ENCODE measurements around the gene CTBP1. TPM values are rescaled to one million over a fixed set of nuclear protein-coding genes. Genes with fewer than 3 reads are reported as not detected.

The CTBP1 gene
- total and polyA plus RNA-seq, 2 experiments from 2014 or later: 152 to 431 TPM

DNA sequence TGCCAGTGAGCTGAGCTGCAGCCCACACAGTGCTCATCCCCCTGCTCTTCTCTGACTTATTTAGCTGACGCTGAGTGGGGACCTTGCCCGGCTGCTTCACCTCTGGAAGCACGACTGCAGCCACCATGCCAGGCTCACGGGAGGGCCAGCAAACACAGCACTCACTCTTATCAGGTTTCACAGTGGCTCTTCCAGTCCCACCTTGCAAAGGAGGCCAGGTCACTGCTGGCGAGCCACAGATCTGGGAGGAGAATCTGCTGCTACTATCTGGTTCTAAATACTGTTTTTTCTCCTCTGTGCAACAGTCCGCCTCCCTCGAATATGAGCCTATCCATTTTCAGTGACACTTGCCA is 69.9 kb downstream of the CTBP1 start:
- peaks cover 18% of the 10 kb centered on the region for H3K27me3 ChIP-seq
- no peaks in the 10 kb centered on the region for H3K36me3 ChIP-seq
- TF ChIP-seq, protein P1, sequence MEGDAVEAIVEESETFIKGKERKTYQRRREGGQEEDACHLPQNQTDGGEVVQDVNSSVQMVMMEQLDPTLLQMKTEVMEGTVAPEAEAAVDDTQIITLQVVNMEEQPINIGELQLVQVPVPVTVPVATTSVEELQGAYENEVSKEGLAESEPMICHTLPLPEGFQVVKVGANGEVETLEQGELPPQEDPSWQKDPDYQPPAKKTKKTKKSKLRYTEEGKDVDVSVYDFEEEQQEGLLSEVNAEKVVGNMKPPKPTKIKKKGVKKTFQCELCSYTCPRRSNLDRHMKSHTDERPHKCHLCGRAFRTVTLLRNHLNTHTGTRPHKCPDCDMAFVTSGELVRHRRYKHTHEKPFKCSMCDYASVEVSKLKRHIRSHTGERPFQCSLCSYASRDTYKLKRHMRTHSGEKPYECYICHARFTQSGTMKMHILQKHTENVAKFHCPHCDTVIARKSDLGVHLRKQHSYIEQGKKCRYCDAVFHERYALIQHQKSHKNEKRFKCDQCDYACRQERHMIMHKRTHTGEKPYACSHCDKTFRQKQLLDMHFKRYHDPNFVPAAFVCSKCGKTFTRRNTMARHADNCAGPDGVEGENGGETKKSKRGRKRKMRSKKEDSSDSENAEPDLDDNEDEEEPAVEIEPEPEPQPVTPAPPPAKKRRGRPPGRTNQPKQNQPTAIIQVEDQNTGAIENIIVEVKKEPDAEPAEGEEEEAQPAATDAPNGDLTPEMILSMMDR (IDR thresholded peaks at IDR 0.05; ENCODE audit: low read depth, low read length): no peak
- H3K27ac ChIP-seq: no peak overlapping the region
- no peaks in the 10 kb centered on the region for H3K9me3 ChIP-seq (ENCODE audit: low read depth)
- no peak for DNase-seq (ENCODE audit: low read depth in 1 of 2, low spot score in 1 of 2)
- H3K4me1 ChIP-seq (ENCODE audit: low read depth): no peaks in the 10 kb centered on the region
- no peak overlapping the region for H3K4me3 ChIP-seq

DNA sequence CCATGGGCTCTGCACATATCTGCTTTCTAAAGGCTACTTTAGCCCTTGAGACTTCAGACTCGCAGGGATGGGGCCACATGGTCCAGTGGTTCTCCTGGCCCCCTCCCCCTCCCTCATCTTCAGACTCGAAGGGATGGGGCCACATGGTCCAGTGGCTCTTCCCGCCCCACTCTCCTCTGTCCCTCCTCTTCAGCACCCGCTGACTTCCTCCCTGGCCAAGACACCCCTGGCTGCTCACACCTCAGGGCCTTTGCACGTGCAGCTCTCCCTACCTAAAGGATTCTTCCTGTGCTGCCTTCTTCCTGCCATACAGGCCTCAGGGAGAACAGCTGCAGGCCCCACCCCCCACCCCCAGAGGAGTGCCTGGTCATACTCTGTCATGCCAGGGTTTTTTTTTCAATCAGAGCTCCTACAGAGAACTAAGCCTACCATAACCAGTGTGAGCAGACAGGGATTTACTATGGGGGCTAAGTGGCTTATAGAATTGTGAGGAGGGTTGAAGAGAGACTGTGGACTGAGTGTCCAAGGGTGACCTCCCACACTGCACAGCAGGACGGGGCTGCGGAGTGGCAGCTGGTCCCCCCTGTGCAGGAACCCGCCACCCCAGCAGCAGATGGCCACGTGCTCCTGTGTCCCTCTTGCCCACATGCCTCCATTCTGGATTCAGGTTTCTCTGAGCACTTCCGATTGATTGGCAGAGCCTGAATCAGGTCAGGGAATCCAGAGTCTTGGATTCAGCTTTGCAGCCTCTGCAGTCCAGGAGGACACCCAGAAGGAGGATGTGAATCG is 70.4 kb downstream of the CTBP1 start:
- Histone ChIP-seq H3K4me3 (no peak overlapping the region), H3K27me3 (peaks cover 24% of the 10 kb centered on the region), H3K36me3 (no peaks in the 10 kb centered on the region), H3K9me3 (ENCODE audit: low read depth) (no peaks in the 10 kb centered on the region), H3K27ac (no peak overlapping the region), H3K4me1 (ENCODE audit: low read depth) (no peaks in the 10 kb centered on the region)
- TF ChIP-seq, protein P1 (IDR thresholded peaks at IDR 0.05; ENCODE audit: low read depth, low read length): no peak
- no peak for DNase-seq (ENCODE audit: low read depth in 1 of 2, low spot score in 1 of 2)

DNA sequence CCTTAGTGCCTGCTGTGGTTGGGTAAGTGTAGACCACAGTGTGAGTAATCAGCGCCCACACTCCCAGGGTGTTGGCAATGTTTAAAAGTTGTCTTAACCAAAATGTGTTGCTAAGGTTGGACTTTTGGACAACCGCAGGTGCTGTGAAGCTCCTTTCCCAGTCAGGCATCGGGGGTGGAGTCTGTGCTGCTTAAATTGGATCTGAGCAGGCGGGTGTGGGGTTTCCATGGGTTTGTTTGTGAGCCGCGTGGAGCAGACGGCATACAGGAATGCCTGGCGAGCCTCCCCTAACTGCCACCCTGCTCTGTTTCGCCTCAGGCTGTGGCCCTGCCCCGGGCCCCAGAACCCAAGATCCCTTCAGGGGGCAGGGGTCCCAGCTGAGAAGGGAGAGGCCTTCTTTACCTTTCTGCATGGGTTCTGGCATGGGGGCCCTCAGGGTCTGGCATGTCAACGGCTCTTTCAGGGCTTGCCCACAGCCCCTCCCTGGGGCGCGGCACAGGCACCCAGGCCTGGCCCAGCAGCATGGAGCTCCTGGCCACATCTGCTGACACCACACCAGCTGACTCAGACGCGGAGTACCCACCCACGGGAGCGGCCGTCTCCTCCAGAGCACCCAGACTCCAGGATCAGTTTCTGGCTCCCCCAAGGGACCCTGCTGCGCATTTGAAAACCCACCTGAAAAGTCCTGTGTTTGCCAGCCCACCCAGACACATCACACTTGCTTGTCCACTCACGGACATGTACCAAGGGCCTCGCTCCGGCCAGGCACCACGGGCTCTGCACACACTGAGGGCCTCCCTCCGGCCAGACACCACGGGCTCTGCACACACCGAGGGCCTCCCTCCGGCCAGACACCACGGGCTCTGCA is 71.4 kb downstream of the CTBP1 start:
- H3K36me3 ChIP-seq: no peaks in the 10 kb centered on the region
- H3K27me3 ChIP-seq: peaks cover 34% of the 10 kb centered on the region
- DNase-seq (ENCODE audit: low read depth in 1 of 2, low spot score in 1 of 2): no peak
- H3K4me1 ChIP-seq (ENCODE audit: low read depth): no peaks in the 10 kb centered on the region
- TF ChIP-seq, protein P1 (IDR thresholded peaks at IDR 0.05; ENCODE audit: low read depth, low read length): no peak
- no peaks in the 10 kb centered on the region for H3K9me3 ChIP-seq (ENCODE audit: low read depth)
- no peak overlapping the region for H3K4me3 ChIP-seq
- no peak overlapping the region for H3K27ac ChIP-seq

DNA sequence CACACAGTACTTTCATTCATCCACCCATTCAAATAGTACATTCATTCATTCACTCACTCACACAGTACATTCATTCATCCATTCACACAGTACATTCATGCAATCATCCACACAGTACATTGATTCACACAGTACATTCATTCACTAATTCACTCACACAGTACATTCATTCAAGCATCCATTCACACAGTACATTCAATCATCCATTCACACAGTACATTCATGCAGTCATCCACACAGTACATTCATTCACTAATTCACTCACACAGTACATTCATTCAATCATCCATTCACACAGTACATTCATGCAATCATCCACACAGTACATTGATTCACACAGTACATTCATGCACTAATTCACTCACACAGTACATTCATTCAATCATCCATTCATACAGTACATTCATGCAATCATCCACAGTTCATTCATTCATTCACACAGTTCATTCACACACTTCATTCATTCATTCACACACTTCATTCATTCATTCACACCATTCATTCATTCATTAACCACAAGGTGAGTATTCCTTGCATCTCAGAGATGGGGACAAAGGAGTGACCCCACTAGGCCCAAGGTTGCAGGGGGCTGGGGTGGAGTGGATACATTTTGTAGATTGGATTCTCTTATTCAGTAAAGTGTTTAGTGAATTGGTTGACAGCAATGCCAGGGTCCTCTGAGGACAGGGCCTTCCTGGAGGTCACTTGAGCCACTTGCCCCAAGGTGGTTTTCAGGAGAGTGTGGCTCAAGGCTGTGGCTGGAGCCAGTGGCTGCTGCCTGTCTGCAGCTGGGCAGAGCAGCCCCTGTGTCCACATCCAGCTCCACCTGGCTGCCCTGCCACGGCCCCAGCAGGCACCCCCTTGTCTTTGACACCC is 72.3 kb downstream of the CTBP1 start:
- H3K4me3 ChIP-seq: no peak overlapping the region
- no peak for DNase-seq (ENCODE audit: low read depth in 1 of 2, low spot score in 1 of 2)
- TF ChIP-seq, protein P1 (IDR thresholded peaks at IDR 0.05; ENCODE audit: low read depth, low read length): no peak
- peaks cover 42% of the 10 kb centered on the region for H3K27me3 ChIP-seq
- H3K9me3 ChIP-seq (ENCODE audit: low read depth): no peaks in the 10 kb centered on the region
- no peaks in the 10 kb centered on the region for H3K36me3 ChIP-seq
- no peak overlapping the region for H3K27ac ChIP-seq
- H3K4me1 ChIP-seq (ENCODE audit: low read depth): no peaks in the 10 kb centered on the region

DNA sequence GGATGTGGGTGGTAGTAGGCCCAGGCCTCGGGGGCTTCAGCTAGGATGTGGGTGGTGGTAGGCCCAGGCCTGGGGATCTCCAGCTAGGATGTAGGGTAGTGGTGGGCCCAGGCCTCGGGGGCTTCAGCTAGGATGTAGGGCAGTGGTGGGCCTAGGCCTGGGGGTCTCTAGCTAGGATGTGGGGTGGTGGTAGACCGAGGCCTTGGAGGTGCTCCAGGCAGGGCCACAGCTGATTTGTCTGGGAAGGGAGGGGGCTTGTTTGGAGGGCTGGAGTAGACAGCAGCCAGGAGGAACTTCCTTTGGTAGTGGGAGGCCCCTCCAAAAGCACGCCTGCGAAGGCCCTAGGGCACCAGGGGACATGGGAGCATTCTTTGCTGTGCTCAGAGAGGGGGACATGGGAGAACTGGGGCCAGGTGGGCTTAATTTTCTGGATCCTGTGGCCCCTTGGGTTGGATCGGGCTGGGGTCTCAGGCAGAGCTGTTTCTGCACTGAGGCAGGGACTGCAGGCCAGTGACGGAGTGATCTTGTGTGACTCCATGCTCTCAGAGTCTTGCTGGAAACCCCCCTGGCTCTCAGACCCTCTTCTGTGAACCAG is 73.2 kb downstream of the CTBP1 start:
- DNase-seq (ENCODE audit: low read depth in 1 of 2, low spot score in 1 of 2): no peak
- H3K4me1 ChIP-seq (ENCODE audit: low read depth): no peaks in the 10 kb centered on the region
- H3K4me3 ChIP-seq: no peak overlapping the region
- no peak overlapping the region for H3K27ac ChIP-seq
- peaks cover 51% of the 10 kb centered on the region for H3K27me3 ChIP-seq
- no peaks in the 10 kb centered on the region for H3K9me3 ChIP-seq (ENCODE audit: low read depth)
- TF ChIP-seq, protein P1 (IDR thresholded peaks at IDR 0.05; ENCODE audit: low read depth, low read length): no peak
- no peaks in the 10 kb centered on the region for H3K36me3 ChIP-seq
